GM18499 (cell line): Measurements from ENCODE around the gene USP50.
"Not testable (repeated sequence)": the region's sequence is repeated elsewhere in the genome, so short reads cannot be mapped to it uniquely, and the experiment has no call there.

ENCODE experiments used
- ATAC-seq: cut with Tn5 transposase; IDR thresholded peaks from one replicate; pipeline ENCODE4 v1.9.1; 2021; ENCODE audit warnings: moderate number of reproducible peaks; ENCODE audit not compliant: insufficient read depth, unreplicated experiment

The USP50 gene

DNA sequence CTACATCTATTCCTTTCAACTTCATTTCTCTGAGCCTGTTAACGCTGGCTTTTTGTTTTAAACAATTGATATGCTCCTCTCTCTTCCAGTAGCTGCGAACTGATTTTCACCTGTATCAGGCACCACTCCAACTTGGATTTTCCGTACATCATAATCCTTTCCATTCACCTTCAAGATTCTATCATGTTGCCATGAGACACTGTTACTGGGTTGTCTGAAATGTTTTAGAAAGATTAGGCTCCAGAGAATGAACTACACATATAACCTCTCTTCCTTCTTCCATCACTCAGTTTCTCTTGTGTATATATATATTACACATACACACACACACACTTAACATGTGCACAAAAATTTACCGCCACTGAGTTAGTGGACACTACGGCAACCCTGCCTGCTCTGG lies at the start of gene USP50:
Gene USP50 (minus strand): TSS at position 101 of the 400 bp plus-strand sequence. CDS start 141 bp downstream, outside the sequence.
- no peak for ATAC-seq

DNA sequence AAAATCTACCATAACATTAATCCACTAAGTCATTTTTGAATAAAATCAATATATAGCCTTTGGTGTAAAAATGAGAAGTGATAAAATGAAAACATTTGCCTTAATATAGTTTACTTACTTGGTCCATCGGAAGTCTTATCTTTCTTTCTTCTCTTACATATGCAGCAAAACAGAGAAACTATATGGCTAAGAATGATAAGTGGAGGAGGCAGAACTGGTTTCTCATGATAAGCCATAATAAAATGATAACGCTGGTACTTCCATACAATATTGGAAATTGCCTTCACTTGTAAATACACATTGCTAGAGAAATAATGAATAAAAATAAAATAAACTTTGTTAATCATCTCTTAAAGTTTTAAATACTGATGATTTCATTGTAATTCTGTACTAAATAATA lies 47.8 kb upstream of the USP50 start:
- no peak for ATAC-seq

- ATAC-seq = no peak
These were observed 47.3 kb upstream of the USP50 start for GRCh38 chr15:50593761-50594160.

- no peak for ATAC-seq
These were observed 43.8 kb upstream of the USP50 start for GRCh38 chr15:50590288-50590687.

- ATAC-seq = no peak
These were observed 31.0 kb upstream of the USP50 start for GRCh38 chr15:50577492-50577891.

GRCh38 chr15:50576166-50576565 lies 29.7 kb upstream of the USP50 start:
- no peak for ATAC-seq

DNA sequence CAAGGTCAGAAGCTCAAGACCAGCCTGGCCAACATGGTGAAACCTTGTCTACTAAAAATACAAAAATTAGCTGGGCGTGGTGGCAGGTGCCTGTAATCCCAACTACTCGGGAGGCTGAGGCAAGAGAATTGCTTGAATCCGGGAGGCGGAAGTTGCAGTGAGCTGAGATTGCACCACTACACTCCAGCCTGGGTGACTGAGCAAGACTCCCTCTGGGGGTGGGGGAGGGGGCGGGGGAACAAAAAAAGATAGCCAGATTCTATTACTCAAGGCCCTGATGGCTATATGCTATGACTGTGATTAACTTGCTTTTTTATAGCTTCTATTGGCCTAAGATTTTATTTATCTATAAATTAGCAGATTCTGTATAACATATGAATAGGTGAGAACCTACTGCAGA lies 27.4 kb upstream of the USP50 start:
- not testable (repeated sequence) for ATAC-seq

- no peak for ATAC-seq
These were observed 17.3 kb upstream of the USP50 start for GRCh38 chr15:50563756-50564155.

DNA sequence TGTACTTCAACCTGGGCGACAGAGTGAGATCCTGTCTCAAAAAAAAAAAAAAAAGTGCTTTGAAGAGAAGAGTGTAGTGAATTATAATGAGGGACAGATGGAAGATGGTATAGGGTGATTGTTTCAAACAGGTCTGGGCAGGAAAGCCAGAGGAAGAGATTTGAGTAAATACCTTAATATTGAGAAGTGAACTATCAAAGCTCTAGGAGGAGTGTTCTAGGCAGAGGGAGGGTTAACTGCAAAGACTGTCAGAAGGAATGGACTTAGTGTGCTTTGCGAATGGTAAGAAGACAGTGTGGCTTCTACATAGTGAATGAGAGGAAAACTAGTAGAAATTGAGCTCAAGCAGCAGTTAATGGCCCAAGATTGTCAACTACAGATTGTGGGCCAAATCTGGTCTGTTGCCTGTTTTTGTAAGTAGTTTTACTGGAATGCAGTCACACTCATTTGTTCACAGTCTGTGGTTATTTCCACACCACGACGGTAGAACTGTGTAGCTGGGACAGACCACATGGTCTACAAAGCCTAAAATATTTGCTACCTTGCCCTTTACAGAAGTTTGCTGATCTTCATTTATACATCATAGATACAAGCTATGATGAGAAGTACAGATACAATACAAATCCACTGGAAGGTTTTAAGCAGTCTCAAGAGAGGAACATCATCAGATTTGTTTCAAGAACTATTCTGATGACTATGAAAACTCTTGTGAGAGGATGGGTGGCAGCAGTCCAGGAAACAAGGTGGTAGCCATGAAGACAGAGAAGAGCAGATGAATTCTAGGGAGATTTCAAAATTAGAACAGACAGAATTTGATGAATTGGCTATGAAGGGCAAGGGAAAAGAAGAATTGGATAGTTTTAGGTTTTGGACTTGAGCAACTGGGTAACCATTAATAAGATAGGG lies 16.5 kb upstream of the USP50 start:
- ATAC-seq = no peak

- ATAC-seq = no peak
These were observed 11.5 kb upstream of the USP50 start for GRCh38 chr15:50558012-50558411.

DNA sequence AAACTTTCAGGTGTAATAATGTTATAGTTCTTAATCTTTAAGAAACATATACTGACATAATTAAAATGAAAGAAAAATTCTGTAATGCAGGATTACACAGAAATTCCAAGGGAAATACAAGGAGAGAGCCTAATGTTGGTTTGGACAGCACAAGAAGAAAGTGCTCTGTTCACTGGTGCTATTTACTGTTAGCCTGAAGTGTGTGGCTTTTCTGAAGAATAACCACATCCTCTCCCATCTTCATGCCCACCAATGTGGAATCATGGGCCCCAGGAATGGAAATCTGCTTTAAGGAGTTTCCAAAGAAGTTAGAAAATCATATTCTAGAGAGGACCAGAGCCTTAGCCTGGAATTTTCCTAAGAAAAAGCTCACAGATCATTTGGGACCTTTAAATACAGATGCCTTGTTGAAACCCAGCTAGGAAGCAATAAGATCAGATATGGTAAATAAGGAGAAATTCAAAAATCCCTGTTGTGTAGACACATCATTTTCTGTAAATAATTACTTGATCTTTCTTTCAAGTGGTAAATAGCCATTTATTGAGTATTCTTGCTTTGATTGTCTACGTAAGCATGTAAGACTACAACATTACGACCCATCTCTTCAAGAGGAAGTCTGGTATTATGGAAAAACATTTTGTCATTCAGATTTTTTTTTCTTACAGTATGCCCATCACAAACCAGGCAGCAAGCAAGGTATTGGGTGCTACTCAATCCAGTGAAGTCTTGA lies 10.3 kb upstream of the USP50 start:
- no peak for ATAC-seq

- no peak for ATAC-seq
These were observed 5.8 kb upstream of the USP50 start for GRCh38 chr15:50552238-50552637.

GRCh38 chr15:50549326-50549725 lies 2.9 kb upstream of the USP50 start:
- ATAC-seq = no peak

DNA sequence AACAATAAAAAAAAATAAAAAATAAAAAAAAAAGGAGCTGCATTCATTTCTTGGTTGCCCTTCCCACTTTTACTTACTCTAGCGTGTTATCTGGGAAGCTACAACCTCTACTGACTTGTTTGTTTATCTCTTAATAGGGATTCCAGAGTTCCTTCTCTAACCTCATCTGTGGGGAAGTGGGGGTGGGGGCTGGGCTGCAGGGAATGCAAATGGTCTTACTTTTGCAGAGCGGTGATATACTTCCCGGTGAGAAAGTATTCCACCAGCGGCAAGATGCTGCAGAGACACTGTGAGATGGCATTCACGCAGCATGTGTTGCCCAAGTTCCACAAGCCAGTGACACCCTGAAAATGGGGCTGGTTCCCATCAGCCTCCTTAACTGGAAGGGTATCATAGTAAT lies 2.1 kb downstream of the USP50 start:
- ATAC-seq = no peak

- ATAC-seq = no peak
These were observed 2.9 kb downstream of the USP50 start for GRCh38 chr15:50543556-50543955.

DNA sequence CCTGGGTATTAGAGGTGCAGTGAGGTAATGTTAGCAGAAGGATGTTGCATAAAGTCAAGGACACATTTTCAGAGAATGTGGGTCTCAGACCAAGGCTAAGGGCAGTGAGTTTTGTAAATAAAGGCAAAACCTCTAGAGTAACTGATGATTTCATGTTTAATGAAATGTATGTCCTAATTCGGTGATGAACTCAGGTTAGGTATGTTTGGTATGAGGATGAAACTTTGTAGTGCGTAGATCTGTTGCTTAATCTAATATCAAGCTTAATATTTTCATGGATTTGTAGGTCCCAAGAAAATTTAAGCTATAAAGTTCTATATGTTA lies 3.6 kb downstream of the USP50 start:
- ATAC-seq = no peak

DNA sequence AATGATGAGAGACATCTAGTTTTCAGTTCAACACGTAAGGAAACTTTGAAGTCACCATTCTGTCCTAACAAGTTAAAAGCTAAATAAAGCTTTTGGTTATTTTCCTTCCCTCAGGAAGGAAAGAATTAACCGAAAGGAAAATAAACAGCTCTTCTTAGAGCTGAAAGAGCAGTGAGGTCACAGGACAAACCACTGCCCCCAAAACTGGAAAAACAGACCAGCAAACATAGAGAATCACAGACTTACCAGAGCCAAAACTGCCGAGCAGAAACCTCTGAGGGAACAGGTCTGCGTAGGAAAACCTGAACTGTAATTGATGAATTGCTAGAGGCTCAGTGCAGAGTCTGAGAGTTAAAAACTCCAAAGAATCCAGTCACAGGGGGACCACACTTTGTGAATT lies 14.7 kb downstream of the USP50 start:
- no peak for ATAC-seq

DNA sequence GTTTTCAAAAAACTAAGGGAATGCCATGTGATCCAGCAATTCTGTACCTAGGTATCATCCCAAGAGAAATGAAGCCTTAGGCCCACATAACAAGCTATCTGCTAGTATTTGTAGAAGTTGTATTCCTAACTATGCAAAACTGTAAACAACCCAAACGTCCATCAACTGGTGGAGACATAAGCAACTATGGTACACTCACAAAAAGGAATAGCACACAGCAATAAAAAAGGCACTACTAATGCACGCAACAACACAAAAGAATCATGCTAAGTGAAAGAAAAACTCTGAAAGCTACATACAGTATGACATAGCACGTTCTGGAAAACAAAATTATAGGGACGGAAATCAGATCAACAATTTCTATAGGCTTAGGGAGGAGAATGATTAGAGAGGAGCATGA lies 15.3 kb downstream of the USP50 start:
- ATAC-seq = no peak

GRCh38 chr15:50523851-50524251 lies 22.6 kb downstream of the USP50 start:
- no peak for ATAC-seq

DNA sequence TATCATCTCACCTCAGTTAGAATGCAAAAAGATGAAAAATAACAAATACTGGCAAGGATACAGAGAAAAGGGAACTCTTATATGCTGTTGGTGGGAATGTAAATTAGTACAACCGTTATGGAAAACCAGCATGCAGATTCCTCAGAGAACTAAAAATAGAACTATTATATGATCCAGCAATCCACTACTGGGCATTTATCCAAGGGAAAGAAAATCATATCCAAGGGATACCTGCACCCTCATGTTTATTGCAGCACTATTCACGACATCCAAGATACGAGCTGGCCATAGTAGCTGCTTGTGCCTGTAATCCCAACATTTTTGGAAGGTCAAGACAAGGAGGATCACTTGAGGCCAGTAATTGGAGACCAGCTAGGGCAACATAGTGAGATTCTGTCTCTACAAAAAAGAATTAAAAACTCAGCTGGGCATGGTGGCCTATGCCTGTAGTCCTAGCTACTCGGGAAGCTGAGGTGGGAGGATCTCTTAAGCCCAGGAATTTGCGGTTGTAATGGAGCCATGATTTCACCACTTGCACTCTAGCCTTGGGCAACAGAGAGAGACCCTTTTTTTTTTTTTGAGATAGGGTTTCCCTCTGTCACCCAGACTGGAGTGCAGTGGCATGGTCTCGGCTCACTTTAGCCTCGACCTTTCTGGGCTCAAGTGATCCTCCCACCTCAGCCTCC lies 26.6 kb downstream of the USP50 start:
- ATAC-seq = no peak

DNA sequence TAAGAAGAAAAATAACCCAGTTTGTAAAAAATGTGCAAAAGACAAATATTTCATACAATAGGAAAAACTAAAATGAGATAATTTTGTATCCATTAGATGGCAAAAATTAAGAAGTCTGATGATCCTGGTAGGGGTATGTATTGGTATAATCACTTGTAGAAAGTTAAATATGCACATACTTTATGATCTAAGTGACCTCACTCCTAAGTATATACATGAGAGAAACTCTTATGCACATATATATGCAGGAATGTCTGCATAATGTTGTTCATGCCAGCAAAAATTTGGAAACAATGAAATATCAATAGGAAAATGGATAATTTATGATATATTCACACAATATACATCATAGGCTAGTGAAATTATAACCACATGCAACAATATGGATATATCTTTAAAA lies 33.5 kb downstream of the USP50 start:
- no peak for ATAC-seq
